HEK293 (cell line): ENCODE data around the gene CCT3.

Experiments
- GLIS1 ChIP-seq: fragments of 450-650 bp; formaldehyde crosslinking; IDR thresholded peaks from 2 replicates; pipeline ENCODE4 v1.5.1; 2016; ENCODE audit warnings: missing biosample characterization, missing genetic modification characterization
- YY1 ChIP-seq: fragments of 450-650 bp; formaldehyde crosslinking; IDR thresholded peaks from 2 replicates; pipeline ENCODE4 v1.5.1; 2018; ENCODE audit warnings: missing biosample characterization, missing genetic modification characterization
- ZNF211 ChIP-seq: fragments of 450-650 bp; formaldehyde crosslinking; IDR thresholded peaks from 2 replicates; pipeline ENCODE4 v1.5.1; 2016; ENCODE audit warnings: low read depth, missing biosample characterization, missing genetic modification characterization
- ZNF501 ChIP-seq: fragments of 450-650 bp; formaldehyde crosslinking; IDR thresholded peaks from 2 replicates; pipeline ENCODE4 v1.5.1; 2016; ENCODE audit warnings: missing biosample characterization, missing genetic modification characterization
- ZNF629 ChIP-seq: fragments of 450-650 bp; formaldehyde crosslinking; IDR thresholded peaks from 2 replicates; pipeline ENCODE4 v1.5.1; 2017; ENCODE audit warnings: missing biosample characterization, missing genetic modification characterization
- TF ChIP-seq, protein P1 (sequence below): fragments of 450-650 bp; formaldehyde crosslinking; IDR thresholded peaks from 2 replicates; pipeline ENCODE4 v1.5.1; 2016; ENCODE audit warnings: missing biosample characterization, missing genetic modification characterization
- TF ChIP-seq, protein P2 (sequence below): fragments of 450-650 bp; formaldehyde crosslinking; IDR thresholded peaks from 2 replicates; pipeline ENCODE4 v1.5.1; 2017; ENCODE audit warnings: missing biosample characterization, missing genetic modification characterization

DNA sequence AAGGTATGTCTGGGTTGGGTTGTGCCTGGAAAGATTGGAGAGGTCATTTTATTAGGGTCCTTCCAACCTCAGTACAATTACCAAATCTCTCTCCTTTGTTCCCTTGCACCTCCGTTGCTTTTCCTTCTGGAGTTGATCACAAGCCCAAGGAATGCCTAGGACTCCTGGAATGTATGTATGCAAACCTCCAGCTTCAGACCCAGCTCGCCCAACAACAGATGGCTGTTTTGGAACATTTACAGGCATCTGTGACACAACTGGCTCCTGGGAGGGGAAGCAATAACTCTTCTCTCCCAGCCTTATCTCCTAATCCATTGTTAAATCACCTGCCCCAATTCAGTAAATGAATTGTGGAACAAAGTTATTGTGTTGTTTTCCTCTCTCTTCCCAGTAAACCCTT is 8.5 kb upstream of the CCT3 start:
- TF ChIP-seq, protein P1, sequence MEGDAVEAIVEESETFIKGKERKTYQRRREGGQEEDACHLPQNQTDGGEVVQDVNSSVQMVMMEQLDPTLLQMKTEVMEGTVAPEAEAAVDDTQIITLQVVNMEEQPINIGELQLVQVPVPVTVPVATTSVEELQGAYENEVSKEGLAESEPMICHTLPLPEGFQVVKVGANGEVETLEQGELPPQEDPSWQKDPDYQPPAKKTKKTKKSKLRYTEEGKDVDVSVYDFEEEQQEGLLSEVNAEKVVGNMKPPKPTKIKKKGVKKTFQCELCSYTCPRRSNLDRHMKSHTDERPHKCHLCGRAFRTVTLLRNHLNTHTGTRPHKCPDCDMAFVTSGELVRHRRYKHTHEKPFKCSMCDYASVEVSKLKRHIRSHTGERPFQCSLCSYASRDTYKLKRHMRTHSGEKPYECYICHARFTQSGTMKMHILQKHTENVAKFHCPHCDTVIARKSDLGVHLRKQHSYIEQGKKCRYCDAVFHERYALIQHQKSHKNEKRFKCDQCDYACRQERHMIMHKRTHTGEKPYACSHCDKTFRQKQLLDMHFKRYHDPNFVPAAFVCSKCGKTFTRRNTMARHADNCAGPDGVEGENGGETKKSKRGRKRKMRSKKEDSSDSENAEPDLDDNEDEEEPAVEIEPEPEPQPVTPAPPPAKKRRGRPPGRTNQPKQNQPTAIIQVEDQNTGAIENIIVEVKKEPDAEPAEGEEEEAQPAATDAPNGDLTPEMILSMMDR (tag by site-specific recombination) = no peak
- TF ChIP-seq ZNF211 (tag by site-specific recombination) (no peak), ZNF501 (tag by site-specific recombination) (no peak), ZNF629 (no peak), YY1 (tag by site-specific recombination) (no peak), GLIS1 (tag by site-specific recombination) (no peak)
- TF ChIP-seq, protein P2, sequence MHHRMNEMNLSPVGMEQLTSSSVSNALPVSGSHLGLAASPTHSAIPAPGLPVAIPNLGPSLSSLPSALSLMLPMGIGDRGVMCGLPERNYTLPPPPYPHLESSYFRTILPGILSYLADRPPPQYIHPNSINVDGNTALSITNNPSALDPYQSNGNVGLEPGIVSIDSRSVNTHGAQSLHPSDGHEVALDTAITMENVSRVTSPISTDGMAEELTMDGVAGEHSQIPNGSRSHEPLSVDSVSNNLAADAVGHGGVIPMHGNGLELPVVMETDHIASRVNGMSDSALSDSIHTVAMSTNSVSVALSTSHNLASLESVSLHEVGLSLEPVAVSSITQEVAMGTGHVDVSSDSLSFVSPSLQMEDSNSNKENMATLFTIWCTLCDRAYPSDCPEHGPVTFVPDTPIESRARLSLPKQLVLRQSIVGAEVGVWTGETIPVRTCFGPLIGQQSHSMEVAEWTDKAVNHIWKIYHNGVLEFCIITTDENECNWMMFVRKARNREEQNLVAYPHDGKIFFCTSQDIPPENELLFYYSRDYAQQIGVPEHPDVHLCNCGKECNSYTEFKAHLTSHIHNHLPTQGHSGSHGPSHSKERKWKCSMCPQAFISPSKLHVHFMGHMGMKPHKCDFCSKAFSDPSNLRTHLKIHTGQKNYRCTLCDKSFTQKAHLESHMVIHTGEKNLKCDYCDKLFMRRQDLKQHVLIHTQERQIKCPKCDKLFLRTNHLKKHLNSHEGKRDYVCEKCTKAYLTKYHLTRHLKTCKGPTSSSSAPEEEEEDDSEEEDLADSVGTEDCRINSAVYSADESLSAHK (tag by site-specific recombination) = no peak
